Hippocampal formation (tissue), 2 donors: ENCODE data around the gene PEX26.
"Not testable (repeated sequence)": the region's sequence is repeated elsewhere in the genome, so short reads cannot be mapped to it uniquely, and the experiment has no call there.

Experiments
- DNase-seq, 2 donors: peaks; one replicate each; lab custom pipeline; 2025; lab: John Stamatoyannopoulos, UW

Gene PEX26

DNA sequence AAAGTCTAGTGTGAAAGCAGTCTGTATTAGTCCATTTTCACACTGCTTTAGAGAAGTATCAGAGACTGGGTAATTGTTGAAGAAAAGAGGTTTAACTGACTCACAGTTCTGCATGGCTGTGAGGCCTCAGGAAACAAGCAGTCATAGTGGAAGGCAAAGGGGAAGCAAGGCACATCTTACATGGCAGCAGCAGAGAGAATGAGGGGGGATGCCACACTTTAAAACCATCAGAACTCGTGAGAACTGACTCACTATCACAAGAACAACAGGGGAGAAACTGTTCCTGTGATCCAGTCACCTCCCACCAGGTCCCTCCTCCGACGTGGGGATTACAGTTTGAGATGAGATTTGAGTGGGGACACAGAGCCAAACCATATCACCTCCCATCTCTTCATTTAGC, 19.0 kb downstream of the PEX26 start:
- DNase-seq: no peak

DNA sequence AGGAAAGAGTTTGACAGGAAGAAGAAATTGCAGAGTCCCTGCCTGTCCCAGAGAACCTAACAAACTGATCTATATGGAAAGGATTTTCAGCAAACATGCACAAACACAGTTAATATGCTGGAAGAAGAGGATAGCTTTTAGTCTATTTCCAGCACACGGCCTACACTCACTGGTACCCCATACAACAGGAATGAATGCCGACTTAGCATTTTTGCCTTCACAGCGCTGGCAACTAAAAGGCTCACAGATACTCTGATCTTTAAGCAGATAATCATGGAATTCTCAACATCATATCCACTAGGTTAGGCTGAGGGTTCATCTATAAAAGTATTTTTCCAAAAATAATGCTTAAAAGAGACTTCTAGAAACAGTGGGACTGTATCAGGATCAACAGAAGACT, 23.0 kb downstream of the PEX26 start:
- DNase-seq: no peak

DNA sequence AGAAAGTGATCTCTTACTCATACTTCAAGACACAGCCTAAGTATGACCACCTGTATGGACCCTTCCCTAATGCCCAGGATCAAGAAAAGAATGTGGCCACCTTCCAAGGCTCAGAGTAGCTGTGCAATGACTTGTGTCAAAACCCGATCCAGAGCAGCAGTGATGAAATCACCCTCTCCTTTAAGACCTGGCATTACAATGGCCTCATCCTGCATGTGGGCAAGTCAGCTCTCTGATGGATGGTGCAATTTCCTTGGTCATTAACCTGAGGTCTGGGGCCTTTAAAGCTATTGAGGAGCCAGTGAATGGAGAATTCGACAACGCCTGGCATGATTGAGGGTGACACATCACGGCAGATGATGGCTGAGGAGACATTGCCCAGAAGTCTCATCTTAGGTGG, 23.7 kb downstream of the PEX26 start:
- no peak for DNase-seq

DNA sequence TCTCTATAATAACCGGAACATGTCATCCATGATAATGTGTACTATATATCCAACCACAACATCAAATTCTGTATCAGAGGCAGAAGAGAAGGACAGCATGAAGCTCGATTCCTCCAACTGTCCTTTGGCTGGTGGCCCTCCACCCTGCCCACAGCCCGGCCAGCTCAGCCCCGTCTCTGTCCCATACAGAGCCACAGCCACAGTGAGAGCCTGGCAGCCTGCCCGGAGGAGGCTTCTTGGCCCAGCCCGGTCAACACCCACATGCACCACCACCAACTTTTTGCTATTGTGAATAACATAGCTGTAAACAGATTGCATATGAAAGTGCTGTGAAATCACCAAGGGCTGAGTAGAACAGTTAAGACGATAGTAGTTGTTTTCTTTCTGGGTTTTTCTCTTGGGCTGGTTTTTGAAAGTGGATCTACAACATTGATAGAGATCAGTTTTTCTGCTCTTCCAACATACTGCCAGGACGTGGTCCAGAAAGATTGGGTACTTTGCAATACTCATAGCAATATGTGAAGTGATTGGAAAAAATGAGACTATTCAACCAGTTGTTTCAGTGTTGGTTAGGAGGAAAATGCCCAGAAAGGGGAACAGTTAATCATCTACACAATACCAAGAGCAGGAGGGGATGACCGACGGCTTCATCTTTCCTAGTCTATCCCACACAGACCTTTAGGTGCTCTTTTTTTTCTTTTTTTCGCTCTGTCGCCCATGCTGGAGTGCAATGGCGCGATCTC, 25.9 kb downstream of the PEX26 start:
- no peak for DNase-seq

DNA sequence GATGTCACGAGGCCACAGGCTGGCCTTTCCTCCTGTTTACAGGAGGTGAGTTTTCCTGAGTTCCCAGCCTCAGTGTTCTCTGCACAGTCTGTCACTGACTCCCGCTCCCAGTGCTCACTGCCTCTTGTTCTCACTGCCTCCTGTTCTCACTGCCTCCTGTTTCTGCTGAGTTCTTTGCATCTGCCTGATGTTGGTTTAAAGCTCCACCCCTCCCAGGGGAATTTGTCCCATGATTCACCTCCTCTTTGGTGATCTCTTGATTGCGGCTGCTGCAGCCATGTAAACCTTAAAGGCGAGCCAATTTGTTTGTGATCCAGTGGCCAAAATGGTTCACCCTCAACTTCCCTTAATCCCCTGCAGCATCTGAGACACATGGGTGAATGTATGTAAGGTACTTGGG, 26.8 kb downstream of the PEX26 start:
- no peak for DNase-seq

DNA sequence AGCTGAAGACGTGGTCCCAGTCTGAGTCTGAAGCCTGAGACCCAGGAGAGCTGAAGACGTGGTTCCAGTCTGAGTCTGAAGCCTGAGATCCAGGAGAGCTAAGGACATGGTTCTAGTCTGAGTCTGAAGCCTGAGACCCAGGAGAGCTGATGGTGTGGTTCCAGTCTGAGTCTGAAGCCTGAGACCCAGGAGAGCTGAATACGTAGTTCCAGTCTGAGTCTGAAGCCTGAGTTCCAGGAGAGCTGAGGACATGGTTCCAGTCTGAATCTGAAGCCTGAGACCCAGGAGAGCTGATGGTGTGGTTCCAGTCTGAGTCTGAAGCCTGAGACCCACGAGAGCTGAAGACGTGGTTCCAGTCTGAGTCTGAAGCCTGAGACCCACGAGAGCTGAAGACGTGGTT, 28.2 kb downstream of the PEX26 start:
- DNase-seq: not testable (repeated sequence)

DNA sequence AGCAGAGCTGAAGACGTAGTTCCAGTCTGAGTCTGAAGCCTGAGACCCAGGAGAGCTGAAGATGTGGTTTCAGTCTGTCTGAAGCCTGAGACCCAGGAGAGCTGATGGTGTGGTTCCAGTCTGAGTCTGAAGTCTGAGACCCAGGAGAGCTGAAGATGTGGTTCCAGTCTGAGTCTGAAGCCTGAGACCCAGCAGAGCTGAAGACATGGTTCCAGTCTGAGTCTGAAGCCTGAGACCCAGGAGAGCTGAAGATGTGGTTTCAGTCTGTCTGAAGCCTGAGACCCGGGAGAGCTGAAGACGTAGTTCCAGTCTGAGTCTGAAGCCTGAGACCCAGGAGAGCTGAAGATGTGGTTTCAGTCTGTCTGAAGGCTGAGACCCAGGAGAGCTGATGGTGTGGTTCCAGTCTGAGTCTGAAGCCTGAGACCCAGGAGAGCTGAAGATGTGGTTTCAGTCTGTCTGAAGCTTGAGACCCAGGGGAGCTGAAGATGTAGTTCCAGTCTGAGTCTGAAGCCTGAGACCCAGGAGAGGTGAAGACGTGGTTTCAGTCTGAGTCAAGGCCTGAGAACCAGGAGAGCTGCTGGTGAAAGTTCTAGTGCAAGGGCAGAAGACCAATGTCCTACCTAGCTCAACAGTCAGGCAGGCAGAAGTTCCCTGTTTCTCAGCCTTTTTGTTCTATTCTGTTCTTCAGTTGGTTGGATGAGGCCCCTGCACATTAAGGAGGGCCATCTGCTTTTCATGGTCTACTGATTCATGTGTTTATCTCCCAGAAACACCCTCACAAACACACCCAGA, 29.0 kb downstream of the PEX26 start:
- not testable (repeated sequence) for DNase-seq

DNA sequence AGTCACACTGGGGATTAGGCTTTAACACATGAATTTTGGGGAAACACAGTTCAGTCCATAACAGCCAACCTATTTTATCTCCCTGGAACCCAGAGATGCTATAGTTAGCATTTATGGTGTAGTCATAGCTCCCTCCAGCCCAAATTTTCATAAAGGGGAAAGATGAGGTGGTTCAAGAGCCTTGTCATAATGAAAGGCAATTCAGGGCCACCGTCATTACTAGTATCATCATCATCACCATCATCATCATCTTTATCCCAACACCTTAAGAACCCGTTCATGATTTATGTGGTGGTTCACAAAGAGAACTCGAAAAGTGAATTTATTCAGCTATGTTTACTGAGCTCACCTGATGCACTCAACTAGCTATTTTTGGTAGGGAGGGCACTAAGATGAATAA, 30.4 kb downstream of the PEX26 start:
- no peak for DNase-seq

DNA sequence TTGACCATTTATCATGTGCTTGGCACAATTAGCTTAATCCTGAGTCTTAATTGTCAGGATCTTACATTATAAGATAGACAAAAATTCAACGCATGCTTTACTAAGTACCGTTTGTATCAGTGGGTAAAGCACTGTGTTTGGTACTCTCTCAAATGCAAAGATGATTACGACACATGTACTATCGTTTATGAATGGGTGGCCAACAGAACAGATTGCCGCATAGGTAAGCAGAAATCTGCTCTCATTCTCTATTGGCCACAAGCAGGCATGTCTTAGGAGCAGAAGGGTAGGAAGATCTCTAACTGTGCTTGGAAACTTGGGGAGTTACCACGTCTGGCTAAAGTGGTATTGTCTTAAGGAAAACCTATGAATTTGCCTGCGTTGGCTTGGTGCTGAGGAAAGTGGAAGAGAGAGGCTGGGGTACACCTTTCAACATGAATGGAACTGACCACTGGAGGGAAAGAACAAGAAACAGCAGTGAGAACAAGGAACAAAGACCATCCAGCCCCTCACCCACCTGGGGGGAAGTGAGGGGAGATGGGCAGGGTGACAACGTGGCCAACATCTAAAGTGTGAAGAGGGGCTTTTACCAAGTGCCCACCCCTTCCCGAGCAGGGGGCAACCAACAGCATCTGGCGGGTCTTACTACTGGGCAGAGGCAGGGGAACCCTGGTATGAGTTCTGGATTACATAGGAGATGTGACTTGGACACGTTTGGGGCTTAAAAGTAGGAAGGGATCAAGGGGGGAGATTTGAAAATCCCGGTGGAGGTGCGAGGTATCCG, 31.8 kb downstream of the PEX26 start:
- no peak for DNase-seq

DNA sequence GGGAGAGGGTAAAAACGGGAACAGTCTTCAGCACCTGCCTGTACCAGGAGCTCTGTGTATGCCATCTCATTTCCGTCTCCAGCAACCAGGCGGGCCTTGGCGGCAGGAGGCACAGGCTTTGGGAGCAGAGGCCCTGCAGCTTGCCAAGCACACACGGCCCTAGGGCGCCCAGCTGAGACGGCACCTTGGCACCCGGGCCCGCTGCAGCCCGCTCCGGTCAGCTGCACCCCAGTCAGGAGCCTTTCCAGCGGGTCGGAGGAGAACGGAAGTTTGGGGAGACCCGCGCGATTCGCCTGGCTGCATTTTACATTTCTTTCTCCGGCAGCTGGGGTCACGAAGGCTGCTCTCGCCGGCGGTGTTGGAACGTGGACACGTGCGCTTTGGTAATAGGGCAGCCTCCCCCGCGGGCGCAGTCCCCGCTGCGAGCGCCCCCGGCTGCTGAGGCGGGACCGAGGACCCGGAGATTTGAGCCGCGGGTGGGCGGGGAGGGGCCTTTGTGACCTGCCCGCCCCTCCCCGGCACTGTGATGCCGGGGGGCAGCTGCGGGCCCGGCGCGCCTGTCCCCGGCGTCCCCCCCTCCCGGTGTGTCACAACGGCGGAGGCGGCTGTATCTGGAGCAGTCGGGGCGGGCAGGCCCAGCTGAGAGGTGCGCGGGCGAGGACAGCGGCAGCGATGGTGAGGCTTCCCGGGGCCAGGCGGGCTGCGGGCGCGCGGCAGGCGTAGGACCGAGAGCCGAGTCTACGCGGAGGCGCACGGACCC, 32.6 kb downstream of the PEX26 start, which contains the start of gene TUBA8:
TUBA8 (plus strand) TSS at position 616 of the 760 bp plus-strand sequence; CDS start at position 673, 57 bp downstream.
- no peak for DNase-seq

DNA sequence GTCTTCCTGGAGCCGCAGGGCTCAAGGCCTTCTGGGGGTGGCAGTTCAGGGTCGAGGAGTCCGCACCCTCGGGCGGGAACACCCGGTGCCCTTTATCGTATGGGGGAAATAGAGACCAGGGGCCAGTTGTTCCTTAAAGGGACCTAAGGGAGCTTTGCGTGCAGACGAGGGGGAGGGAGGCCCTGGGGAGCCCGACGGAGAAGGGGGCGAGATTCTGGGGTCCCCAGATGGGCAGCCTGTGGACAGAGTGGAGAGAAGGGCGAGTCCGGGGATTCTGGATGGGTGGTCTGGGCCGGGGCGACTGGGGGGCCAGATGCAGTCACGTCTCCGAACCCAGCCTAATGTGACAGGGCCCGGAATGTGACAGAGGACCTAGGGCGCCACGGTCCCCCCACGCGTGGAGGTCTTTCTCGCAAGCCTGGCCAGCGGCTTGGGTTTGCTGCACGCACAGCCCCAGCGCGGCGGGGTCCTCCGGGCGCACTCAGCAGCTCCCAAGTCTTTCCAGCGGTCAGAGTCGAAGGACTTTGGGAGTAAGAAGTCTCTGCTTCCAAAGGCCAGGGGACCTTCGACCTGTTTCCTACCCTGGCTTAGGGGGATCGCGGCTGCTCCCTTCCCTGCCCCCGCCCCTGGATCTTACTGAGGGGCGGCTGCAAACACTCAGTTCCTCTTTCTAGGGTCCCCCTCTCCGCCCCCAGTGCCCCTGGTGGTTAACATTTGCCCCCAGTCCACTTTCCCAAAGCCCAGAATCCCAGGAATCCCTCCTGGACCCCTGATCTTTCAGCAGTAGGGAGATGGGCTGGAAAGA, 33.4 kb downstream of the PEX26 start:
- no peak for DNase-seq

DNA sequence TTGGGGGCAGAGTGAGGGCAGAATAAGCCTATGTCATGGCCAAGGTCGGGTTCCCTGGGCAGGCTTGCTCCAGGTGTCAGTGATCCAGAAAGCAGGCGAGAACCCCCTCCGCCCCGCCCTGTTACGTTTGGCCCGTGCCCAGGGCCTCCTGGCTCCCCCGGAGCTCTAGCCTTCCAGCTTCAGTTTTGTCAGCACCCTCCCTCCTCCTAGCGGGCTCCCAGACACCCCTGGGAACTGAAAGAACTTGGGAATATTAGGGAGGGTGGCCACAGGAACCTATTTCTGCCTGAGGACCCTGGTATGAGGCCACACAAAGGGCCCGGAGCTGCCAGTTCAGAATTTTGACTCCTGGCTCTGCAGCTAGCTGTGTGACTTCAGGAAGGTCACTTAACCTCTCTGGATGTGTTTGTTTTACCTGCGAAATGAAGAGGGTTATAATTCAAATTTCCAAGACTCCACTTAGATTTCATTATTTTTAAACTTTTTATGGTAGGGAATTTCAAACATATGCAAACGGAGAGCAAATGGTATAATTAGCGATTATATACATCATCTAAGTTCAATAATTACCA, 34.1 kb downstream of the PEX26 start:
- DNase-seq: no peak

DNA sequence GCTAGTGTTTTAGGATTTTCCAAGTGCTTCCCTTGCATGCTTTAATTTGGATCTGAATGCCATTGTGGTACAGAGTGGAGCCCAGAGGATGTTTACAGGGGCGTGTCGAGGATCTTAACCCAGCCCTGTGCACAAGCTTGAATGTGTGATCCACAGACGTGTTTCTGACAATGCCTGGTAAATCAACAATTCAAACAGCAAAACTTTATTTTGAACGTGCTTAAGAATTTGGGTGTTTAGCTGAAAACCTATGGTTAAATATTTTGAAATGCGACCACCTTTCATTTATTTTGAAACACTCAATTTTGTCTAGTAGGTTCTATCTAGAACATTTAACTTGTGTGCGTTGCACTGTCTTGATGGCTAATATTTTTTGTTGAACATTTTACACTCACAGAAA, 34.6 kb downstream of the PEX26 start:
- DNase-seq: no peak

DNA sequence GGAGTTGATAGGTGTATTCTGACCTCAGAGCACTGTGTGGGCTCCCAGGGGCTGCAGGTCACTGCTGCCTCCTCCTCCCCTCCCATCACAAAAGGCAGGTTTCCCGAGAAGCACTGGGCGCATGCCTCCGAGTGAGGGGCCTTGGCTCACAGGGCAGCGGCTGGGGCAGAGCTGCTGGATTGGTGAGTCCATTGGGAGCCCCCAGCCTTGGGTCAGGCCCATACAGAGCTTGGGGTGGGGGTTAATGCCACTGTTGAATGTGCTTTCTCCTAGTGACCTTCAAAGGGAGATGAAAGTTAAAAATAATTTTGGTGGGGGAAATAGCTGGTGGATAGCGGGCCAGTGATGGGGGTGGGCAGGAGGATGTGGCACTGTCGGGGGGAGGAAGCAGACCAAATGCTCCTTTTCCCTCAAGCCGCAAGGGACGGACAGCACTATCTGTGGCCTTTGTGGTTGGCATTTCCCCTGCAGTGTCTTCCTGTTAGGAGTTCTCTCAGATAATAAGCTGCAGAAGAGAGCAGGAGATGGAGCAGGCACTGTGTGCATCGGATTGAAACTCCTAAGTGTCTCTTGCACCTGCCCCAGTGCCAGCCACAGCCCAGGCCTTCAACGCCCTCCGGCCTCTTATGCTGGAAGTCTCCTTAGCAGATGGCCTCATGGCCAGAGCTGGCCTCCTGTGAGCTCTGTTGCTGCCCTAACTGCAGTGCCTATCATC, 36.0 kb downstream of the PEX26 start:
- no peak for DNase-seq

DNA sequence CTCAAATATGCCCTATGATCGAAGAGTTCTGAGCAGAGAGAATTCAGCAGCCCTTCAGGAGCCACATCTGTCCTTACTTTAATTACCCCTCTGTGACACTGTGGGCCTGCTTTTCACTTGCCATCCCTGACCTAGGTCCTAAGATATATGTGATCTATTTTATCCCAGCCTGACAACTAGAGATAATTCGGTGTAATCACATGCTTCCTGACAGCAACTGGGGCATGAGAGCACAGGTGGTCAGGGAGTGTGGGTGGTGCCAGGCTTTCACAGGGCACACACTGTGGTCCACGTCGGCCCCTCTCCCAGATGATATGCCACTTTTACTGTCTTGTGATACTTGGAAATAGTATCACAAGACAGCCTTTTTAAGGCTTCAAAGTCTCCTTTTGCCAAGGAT, 36.7 kb downstream of the PEX26 start:
- no peak for DNase-seq

DNA sequence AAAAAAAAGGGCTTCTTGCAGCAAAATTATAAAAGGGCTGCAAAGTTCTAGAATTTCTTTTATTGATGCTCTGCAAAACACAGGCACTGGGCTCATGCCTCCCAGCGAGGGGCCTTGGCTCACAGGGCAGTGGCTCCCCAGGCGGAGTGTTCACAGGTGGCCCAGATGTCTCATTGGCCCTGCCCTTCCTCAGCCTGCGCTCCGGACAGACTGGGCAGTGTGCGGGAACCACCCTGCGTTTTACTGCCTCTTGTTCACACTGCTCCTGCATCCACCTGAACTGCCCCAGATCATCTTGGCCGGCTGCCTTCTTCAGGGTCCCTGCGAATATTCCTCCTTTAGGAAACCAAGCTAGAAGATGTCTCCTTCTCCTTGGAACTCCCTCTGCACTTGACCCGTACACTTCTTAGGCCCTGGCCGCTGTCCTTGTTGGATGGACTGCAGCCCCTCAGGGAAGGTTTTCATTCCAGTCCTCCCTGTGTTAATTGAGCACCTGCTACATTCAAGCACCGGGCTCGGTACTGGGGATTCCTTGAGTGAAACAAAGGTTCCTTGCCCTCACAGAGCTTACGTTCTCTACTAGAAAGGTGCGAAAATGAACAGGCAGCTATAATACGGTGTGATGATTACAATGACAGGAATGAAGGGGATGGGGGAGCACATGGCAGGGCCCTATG, 37.3 kb downstream of the PEX26 start:
- no peak for DNase-seq

DNA sequence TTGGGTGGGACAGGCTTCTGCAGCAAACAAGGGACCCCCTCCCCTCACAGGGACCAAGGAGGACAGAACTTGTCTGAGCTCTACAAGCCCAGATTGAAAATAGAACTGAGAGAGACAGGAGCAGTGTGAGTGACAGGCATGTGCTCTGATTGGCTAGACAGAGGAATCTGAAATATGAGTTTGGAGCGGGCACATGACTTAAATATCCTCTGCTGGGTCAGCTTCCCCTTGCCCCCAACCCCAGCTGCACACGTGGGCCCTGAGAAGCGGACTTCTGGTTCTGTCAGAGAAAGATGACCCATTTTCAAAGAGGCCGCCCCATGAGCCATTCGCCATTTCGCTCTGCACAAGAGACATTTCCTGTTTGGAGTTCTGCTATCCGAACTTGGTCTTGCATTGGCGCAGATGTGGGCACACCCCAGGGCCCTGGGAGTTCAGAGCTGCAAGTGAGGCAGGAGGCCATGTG, 38.1 kb downstream of the PEX26 start:
- no peak for DNase-seq

DNA sequence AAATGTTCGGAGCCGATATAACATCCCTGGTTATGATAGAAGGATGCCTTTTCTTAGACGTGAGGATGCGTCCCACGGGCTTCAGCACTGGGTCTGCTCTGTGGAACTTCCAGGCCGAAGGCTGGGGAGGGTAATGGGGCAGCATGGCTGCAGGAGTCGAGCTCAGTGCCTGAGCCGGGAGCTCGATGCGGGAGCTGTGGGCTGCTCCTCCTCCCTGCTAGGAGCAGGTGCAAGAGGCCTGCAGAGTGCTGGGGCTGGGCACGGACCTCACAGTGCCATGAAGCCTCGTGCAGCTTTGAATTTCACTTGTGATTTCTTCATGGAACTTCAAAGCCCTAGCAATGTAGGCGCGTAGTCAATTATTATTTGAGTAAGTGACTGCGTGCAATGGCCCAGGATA, 38.8 kb downstream of the PEX26 start:
- no peak for DNase-seq

DNA sequence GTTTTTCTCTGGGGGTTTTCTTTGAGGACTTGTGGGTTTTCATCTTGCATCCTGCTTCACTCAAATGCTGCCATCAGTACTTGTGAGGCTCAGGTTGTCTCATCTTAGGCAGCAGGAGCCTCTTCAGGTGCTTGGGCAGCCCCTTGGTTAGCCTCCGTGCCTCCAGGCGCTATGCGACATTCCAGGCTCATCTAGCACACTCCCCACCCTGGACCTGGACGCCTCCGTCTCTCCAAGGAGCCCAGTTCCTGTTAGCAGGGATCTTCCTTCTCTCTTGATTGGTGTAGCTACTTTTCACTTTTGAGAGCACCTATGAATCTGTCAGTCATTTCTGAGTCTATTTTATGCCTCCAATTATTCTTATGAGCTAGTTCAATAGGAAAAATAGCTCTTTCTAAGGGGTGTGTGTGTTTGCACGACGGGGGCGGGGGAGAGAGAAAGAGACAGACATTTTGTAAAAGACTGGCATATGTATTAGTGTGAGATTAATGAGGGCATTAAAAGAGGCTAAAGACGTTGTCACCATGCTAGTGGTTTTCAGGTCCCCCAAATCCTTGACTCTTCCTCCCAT, 40.6 kb downstream of the PEX26 start:
- no peak for DNase-seq
